HCT116 (cell line): Measurements from ENCODE around the gene JCHAIN. TPM values are rescaled to one million over a fixed set of nuclear protein-coding genes. Genes with fewer than 3 reads are reported as not detected.

Experiments
- ATAC-seq: fragments of 200-7000 bp; cut with Tn5 transposase; 2 replicates; pipeline ENCODE4 v1.9.1; 2020; ENCODE audit warnings: mild to moderate bottlenecking, moderate library complexity
- BruUV-seq: library from RNA; stranded (reverse); fragments of 400-500 nt; replicated peaks from 2 replicates; lab custom pipeline; 2021; lab: Mats Ljungman, UMichigan
- CTCF ChIA-PET: fragments of 300-600 bp; sonication (Branson Sonifier 250); formaldehyde crosslinking; loops from one replicate; lab custom pipeline; 2021; ENCODE audit warnings: antibody characterized with exemption; lab: Charles Lee
- POLR2A ChIA-PET: fragments of 300-600, 350-600 bp; sonication (Branson Sonifier 250); formaldehyde crosslinking; loops from one replicate; lab custom pipeline; 2021; ENCODE audit warnings: antibody characterized with exemption; lab: Charles Lee
- RAD21 ChIA-PET, 2 experiments: fragments of 300-600 bp; sonication (Branson Sonifier 250); formaldehyde crosslinking; loops; one replicate each; lab custom pipeline; 2023; ENCODE audit warnings: low total read pairs in 2 of 2; ENCODE audit not compliant: uncharacterized antibody in 2 of 2, unreplicated experiment in 2 of 2, low non-redundant PET in 1 of 2; lab: Charles Lee
- DNase-seq: peaks from one replicate; pipeline ENCODE4 v3.0.0-alpha.2; 2010; ENCODE audit warnings: low read depth, low spot score
- H2AFZ ChIP-seq: fragments of 200-600 bp; shearing (Covaris generic), sonication (generic); 2 replicates; pipeline ENCODE4 v1.6.1; 2017; ENCODE audit warnings: low read depth, mixed run types, mixed read lengths, antibody characterized with exemption, low read length; ENCODE audit not compliant: poor library complexity, severe bottlenecking
- H3K27ac ChIP-seq: 2 replicates; pipeline ENCODE4 v1.5.1; 2012; ENCODE audit warnings: low read depth, low read length
- H3K27me3 ChIP-seq: fragments of 200-600 bp; sonication (generic); 2 replicates; pipeline ENCODE4 v1.6.1; 2016; ENCODE audit warnings: mixed run types, low read length, mixed read lengths; ENCODE audit not compliant: insufficient read depth
- H3K36me3 ChIP-seq, 2 experiments: fragments of 200-500 bp in 1 of 2; fragments of 200-600 bp in 1 of 2; sonication (Bioruptor generic) in 1 of 2; sonication (generic) in 1 of 2; 2 replicates each; pipeline versions ENCODE4 v1.5.1 to v1.6.1; 2014 to 2016; ENCODE audit warnings: low read length in 2 of 2, inconsistent platforms in 1 of 2, mixed read lengths in 1 of 2, mixed run types in 1 of 2; ENCODE audit not compliant: insufficient read depth in 2 of 2, control insufficient read depth in 1 of 2
- H3K4me1 ChIP-seq, 2 experiments: fragments of 200-600 bp in 1 of 2; sonication (generic) in 1 of 2; 2 replicates each; pipeline versions ENCODE4 v1.5.1 to v1.6.1; 2012 to 2017; ENCODE audit warnings: low read length in 2 of 2, inconsistent platforms in 1 of 2, mild to moderate bottlenecking in 1 of 2, mixed read lengths in 1 of 2, mixed run types in 1 of 2, moderate library complexity in 1 of 2; ENCODE audit not compliant: insufficient read depth in 2 of 2, control insufficient read depth in 1 of 2
- H3K4me2 ChIP-seq: fragments of 200-600 bp; sonication (generic); 2 replicates; pipeline ENCODE4 v1.6.1; 2017; ENCODE audit warnings: mixed run types, low read length, mixed read lengths
- H3K4me3 ChIP-seq, 2 experiments: fragments of 200-600 bp in 1 of 2; sonication (generic) in 1 of 2; replicated peaks in 1 of 2; 2 replicates each; pipeline ENCODE4 v1.5.1; 2011 to 2016; ENCODE audit warnings: low read length in 2 of 2, control low read depth in 1 of 2, low read depth in 1 of 2, mild to moderate bottlenecking in 1 of 2, mixed read lengths in 1 of 2, mixed run types in 1 of 2
- H3K79me2 ChIP-seq: fragments of 200-600 bp; sonication (generic); 2 replicates; pipeline ENCODE4 v1.6.1; 2017; ENCODE audit warnings: mild to moderate bottlenecking, mixed run types, low read length, moderate library complexity, mixed read lengths; ENCODE audit not compliant: insufficient read depth
- H3K9ac ChIP-seq: fragments of 200-600 bp; sonication (generic); 2 replicates; pipeline ENCODE4 v1.6.1; 2016; ENCODE audit warnings: low read length, mixed read lengths
- H3K9me2 ChIP-seq: fragments of 200-600 bp; sonication (generic), shearing (Covaris generic); 2 replicates; pipeline ENCODE4 v1.6.1; 2017; ENCODE audit warnings: mixed run types, mild to moderate bottlenecking, moderate library complexity; ENCODE audit not compliant: insufficient read depth
- H3K9me3 ChIP-seq, 2 experiments: fragments of 200-500 bp in 1 of 2; fragments of 200-600 bp in 1 of 2; sonication (Bioruptor generic) in 1 of 2; sonication (generic) in 1 of 2; 2 replicates each; pipeline ENCODE4 v1.6.1; 2014 to 2017; ENCODE audit warnings: low read length in 2 of 2, mixed read lengths in 2 of 2, inconsistent platforms in 1 of 2, low read depth in 1 of 2, mild to moderate bottlenecking in 1 of 2, mixed run types in 1 of 2, moderate library complexity in 1 of 2; ENCODE audit not compliant: control insufficient read depth in 1 of 2, insufficient read depth in 1 of 2
- H4K20me1 ChIP-seq: fragments of 200-600 bp; sonication (generic), shearing (Covaris generic); 2 replicates; pipeline ENCODE4 v1.6.1; 2017; ENCODE audit warnings: mixed run types, mild to moderate bottlenecking, moderate library complexity; ENCODE audit not compliant: insufficient read depth
- ATF3 ChIP-seq: IDR thresholded peaks from 2 replicates; pipeline ENCODE4 v1.6.1; 2012
- CBX3 ChIP-seq: IDR thresholded peaks from 2 replicates; pipeline ENCODE4 v1.6.1; 2012; ENCODE audit warnings: low read depth
- ELF1 ChIP-seq: IDR thresholded peaks from 2 replicates; pipeline ENCODE4 v1.6.1; 2012; ENCODE audit warnings: low read depth, borderline replicate concordance
- EZH2 ChIP-seq: fragments of 200-600 bp; sonication (generic); IDR thresholded peaks from 2 replicates; pipeline ENCODE4 v1.6.1; 2017; ENCODE audit warnings: antibody characterized with exemption, mixed run types
- FOSL1 ChIP-seq: IDR thresholded peaks from 2 replicates; pipeline ENCODE4 v1.6.1; 2012; ENCODE audit warnings: low read depth
- JUND ChIP-seq: IDR thresholded peaks from 2 replicates; pipeline ENCODE4 v1.6.1; 2012
- MAX ChIP-seq: IDR thresholded peaks from 2 replicates; pipeline ENCODE4 v1.6.1; 2012
- POLR2A ChIP-seq: IDR thresholded peaks from 2 replicates; pipeline ENCODE4 v1.7.0; 2011; ENCODE audit warnings: borderline replicate concordance; ENCODE audit not compliant: insufficient read depth, insufficient read length; ENCODE audit errors: extremely low read depth
- RAD21 ChIP-seq: IDR thresholded peaks from 2 replicates; pipeline ENCODE4 v1.6.1; 2012; ENCODE audit warnings: low read depth, mild to moderate bottlenecking
- REST ChIP-seq: IDR thresholded peaks from 2 replicates; pipeline ENCODE4 v1.6.1; 2012; ENCODE audit warnings: low read depth
- SIN3A ChIP-seq: IDR thresholded peaks from 2 replicates; pipeline ENCODE4 v1.6.1; 2012; ENCODE audit warnings: low read depth
- SP1 ChIP-seq: IDR thresholded peaks from 2 replicates; pipeline ENCODE4 v1.6.1; 2012; ENCODE audit warnings: low read depth
- TCF7L2 ChIP-seq: IDR thresholded peaks from 2 replicates; pipeline ENCODE4 v1.7.0; 2011; ENCODE audit warnings: borderline replicate concordance, inconsistent platforms; ENCODE audit not compliant: insufficient read depth, insufficient read length; ENCODE audit errors: extremely low read depth
- YY1 ChIP-seq: IDR thresholded peaks from 2 replicates; pipeline ENCODE4 v1.6.1; 2011; ENCODE audit warnings: low read length, low read depth, moderate library complexity, mild to moderate bottlenecking; ENCODE audit not compliant: insufficient replicate concordance; ENCODE audit errors: extremely low read depth
- ZFX ChIP-seq: fragments of 450-650 bp; IDR thresholded peaks from 2 replicates; pipeline ENCODE4 v1.6.1; 2017
- ZNF274 ChIP-seq: fragments of 200-500 bp; sonication (Bioruptor generic); IDR thresholded peaks from 2 replicates; pipeline ENCODE4 v1.6.1; 2014; ENCODE audit warnings: mild to moderate bottlenecking, low read depth, low read length, inconsistent platforms
- intact Hi-C: fragments of 100-400 bp; cut with micrococcal nuclease; formaldehyde crosslinking; loops from 2 replicates; pipeline ENCODE4 v1.10.0; 2022
- total RNA-seq: library from RNA; stranded (reverse); gene quantifications from one replicate; pipeline ENCODE4 v1.2.1, GENCODE V29; 2021; ENCODE audit not compliant: unreplicated experiment

Gene JCHAIN
- total RNA-seq, 1 experiment from 2014 or later, result 0.79 TPM

DNA sequence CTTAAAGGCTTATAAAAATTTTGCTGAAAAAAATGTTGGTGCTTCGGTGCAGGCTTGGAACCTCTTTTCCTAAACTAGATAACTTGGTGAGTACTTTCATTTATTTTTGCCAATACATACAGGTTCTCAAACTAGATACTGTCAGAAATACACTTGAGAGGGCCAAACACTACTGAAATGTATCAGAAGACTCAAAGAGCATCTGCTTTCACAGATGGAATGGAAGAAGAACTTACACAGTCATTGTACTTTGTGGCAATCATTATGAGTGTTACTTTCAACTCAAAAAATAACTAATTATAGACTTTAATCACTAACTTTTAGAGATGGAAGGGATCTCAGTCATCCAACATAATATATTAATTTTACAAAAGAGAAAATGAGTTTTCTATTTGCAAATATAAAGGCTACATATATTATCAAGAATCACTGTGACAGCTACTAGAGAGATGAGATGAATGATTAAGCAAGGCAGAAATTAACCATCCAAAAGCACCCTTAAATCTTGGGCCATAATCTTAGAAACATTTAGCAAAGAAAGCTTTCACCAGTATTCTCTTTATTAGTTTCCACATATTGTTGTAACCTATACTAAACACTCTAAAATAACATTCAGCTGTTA is 36.7 kb downstream of the JCHAIN start:
- H3K36me3 ChIP-seq, result no peaks in the 10 kb centered on the region
- H4K20me1 ChIP-seq, result no peaks in the 10 kb centered on the region
- RAD21 ChIA-PET, result no interaction called here
- no peak for TF ChIP-seq TCF7L2
- TF ChIP-seq ELF1, result no peak
- no peak for TF ChIP-seq SP1
- TF ChIP-seq ATF3, result no peak
- no peak for TF ChIP-seq CBX3
- TF ChIP-seq JUND, result no peak
- no peak for TF ChIP-seq POLR2A
- no peak for TF ChIP-seq YY1
- TF ChIP-seq, all 23 proteins: peak for 0
- no peak overlapping the region for H3K4me3 ChIP-seq
- POLR2A ChIA-PET, result no interaction called here
- intact Hi-C loops, result no loop called here
- ATAC-seq (no peak), DNase-seq (no peak)
- H3K4me1 ChIP-seq, result peaks cover 12 to 21% of the 10 kb centered on the region in 2 experiments
- H2AFZ ChIP-seq, result peak overlapping the region; percentile 13
- H3K9me2 ChIP-seq, result no peaks in the 10 kb centered on the region
- CTCF ChIA-PET, result interaction anchor here (1.1 kb wide), 1 partner anchor 22 kb away, joined by 3 read pairs; no protein-coding TSS in a partner anchor
- H3K4me2 ChIP-seq, result no peak overlapping the region
- H3K27me3 ChIP-seq, result no peaks in the 10 kb centered on the region
- no peak overlapping the region for H3K27ac ChIP-seq
- H3K9me3 ChIP-seq, result no peaks in the 10 kb centered on the region
- H3K79me2 ChIP-seq, result no peaks in the 10 kb centered on the region
- no peak overlapping the region for H3K9ac ChIP-seq
- no TSS peak for BruUV-seq

DNA sequence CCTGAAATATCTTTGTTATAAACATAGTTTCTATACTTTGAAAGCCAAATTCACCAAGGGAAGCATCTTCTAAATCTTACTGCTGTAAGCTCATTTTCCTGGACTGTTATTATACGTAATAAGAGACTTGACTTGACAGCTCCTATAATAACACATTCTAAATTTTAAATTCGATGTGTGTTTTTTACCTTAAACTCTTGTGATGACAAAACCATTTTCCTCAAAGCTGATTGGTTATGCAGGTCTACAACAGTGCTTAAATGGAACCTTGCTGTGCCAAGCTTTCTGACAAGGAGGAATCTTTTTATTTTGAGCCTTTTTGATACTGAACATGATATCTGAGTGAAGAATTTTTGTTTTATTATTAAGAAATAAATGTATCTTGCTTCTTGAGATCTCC is 37.9 kb downstream of the JCHAIN start, which contains the start of gene ENAM:
ENAM (plus strand) TSS at position 301 of the 400 bp plus-strand sequence. CDS start 757 bp downstream, outside the sequence.
- Histone ChIP-seq H3K9me2 (no peaks in the 10 kb centered on the region), H3K27ac (no peak within 1 kb of the TSS), H3K4me3 (no peak within 1 kb of the TSS), H3K9ac (no peak within 1 kb of the TSS), H3K36me3 (no peaks in the 10 kb centered on the region), H3K4me1 (peaks cover 12 to 21% of the 10 kb centered on the region in 2 experiments), H3K27me3 (no peaks in the 10 kb centered on the region), H2AFZ (peak within 1 kb of the TSS; percentile 50), H3K9me3 (no peaks in the 10 kb centered on the region), H3K4me2 (no peak within 1 kb of the TSS), H4K20me1 (no peaks in the 10 kb centered on the region), H3K79me2 (no peaks in the 10 kb centered on the region)
- DNase-seq, result no peak
- intact Hi-C loops, result no loop called here
- POLR2A ChIA-PET, result no interaction called here
- ATAC-seq, result no peak
- RAD21 ChIA-PET, result no interaction called here
- BruUV-seq, result no TSS peak
- CTCF ChIA-PET, result no interaction called here
- TF ChIP-seq FOSL1 (no peak), CBX3 (no peak), RAD21 (no peak), SP1 (no peak), YY1 (no peak), EZH2 (no peak), ELF1 (no peak), ZFX (no peak), MAX (no peak), REST (no peak), ZNF274 (no peak), SIN3A (no peak), POLR2A (no peak)
